H1 (cell line): Measurements from ENCODE around the gene SOX14. TPM values are rescaled to one million over a fixed set of nuclear protein-coding genes. Genes with fewer than 3 reads are reported as not detected.

Experiments
- CTCF ChIA-PET: fragments of 300-600 bp; sonication (Branson Sonifier 250); formaldehyde crosslinking; loops from one replicate; lab custom pipeline; 2021; ENCODE audit not compliant: partially characterized antibody; lab: Charles Lee
- POLR2A ChIA-PET: fragments of 300-600 bp; sonication (Branson Sonifier 250); formaldehyde crosslinking; loops from one replicate; lab custom pipeline; 2021; ENCODE audit warnings: inconsistent platforms; ENCODE audit not compliant: partially characterized antibody; lab: Charles Lee
- DNase-seq, 2 experiments: peaks; one replicate each; pipeline versions ENCODE4 v3.0.0 to v3.0.0-alpha.2; 2010 to 2022; ENCODE audit warnings: low spot score in 2 of 2, low read depth in 1 of 2, mixed read lengths in 1 of 2
- FAIRE-seq: peaks from 2 replicates; lab custom pipeline; 2011; peaks lifted over from hg19 to GRCh38; lab: Jason Lieb, UNC
- H2AFZ ChIP-seq: 2 replicates; pipeline ENCODE4 v1.8.1; 2012; ENCODE audit warnings: low read length, inconsistent platforms
- H2AK5ac ChIP-seq: 2 replicates; pipeline ENCODE4 v1.6.1; 2013; ENCODE audit warnings: low read depth, low read length
- H2BK120ac ChIP-seq: replicated peaks from 2 replicates; pipeline ENCODE3; 2013; ENCODE audit warnings: low read depth, low read length, inconsistent platforms
- H2BK12ac ChIP-seq: 2 replicates; pipeline ENCODE4 v1.6.1; 2013; ENCODE audit warnings: low read depth, low read length
- H2BK15ac ChIP-seq: 2 replicates; pipeline ENCODE4 v1.6.1; 2013; ENCODE audit warnings: low read length
- H2BK20ac ChIP-seq: 2 replicates; pipeline ENCODE4 v1.6.1; 2013; ENCODE audit warnings: low read length
- H2BK5ac ChIP-seq: 2 replicates; pipeline ENCODE4 v1.6.1; 2013; ENCODE audit warnings: low read depth, low read length
- H3K14ac ChIP-seq: 2 replicates; pipeline ENCODE4 v1.6.1; 2013; ENCODE audit warnings: inconsistent platforms; ENCODE audit not compliant: insufficient read length
- H3K18ac ChIP-seq: 2 replicates; pipeline ENCODE4 v1.6.1; 2013; ENCODE audit warnings: low read length; ENCODE audit errors: extremely low read depth
- H3K23ac ChIP-seq: 2 replicates; pipeline ENCODE4 v1.6.1; 2013; ENCODE audit warnings: inconsistent platforms; ENCODE audit not compliant: insufficient read length
- H3K23me2 ChIP-seq: 2 replicates; pipeline ENCODE4 v1.6.1; 2013; ENCODE audit warnings: low read depth, low read length
- H3K27ac ChIP-seq: 2 replicates; pipeline ENCODE4 v1.6.1; 2011; ENCODE audit warnings: low read depth, low read length, inconsistent platforms
- H3K27me3 ChIP-seq, 4 experiments: replicated peaks in 1 of 4; 1 replicate in 1 of 4; 2 replicates in 3 of 4; pipeline versions ENCODE4 v1.6.1 to v1.8.1; 2011 to 2013; ENCODE audit warnings: low read length in 3 of 4, mild to moderate bottlenecking in 3 of 4, inconsistent platforms in 2 of 4, mixed read lengths in 2 of 4, moderate library complexity in 1 of 4; ENCODE audit not compliant: control insufficient read depth in 3 of 4, insufficient read depth in 3 of 4; ENCODE audit errors: extremely low read depth in 1 of 4
- H3K36me3 ChIP-seq, 4 experiments: 2 replicates each; pipeline versions ENCODE4 v1.6.1 to v1.8.1; 2011 to 2013; ENCODE audit warnings: mild to moderate bottlenecking in 4 of 4, low read length in 3 of 4, moderate library complexity in 2 of 4, control low read depth in 1 of 4, inconsistent platforms in 1 of 4; ENCODE audit not compliant: insufficient read depth in 4 of 4, control insufficient read depth in 2 of 4
- H3K4ac ChIP-seq: replicated peaks from 2 replicates; pipeline ENCODE3; 2013; ENCODE audit warnings: low read length, low read depth, mixed read lengths, inconsistent platforms; ENCODE audit not compliant: insufficient read length
- H3K4me1 ChIP-seq, 4 experiments: replicated peaks in 1 of 4; 1 replicate in 1 of 4; 2 replicates in 3 of 4; pipeline versions ENCODE4 v1.6.1 to v1.8.1; 2011 to 2013; ENCODE audit warnings: low read length in 3 of 4, inconsistent platforms in 2 of 4, mixed read lengths in 1 of 4; ENCODE audit not compliant: insufficient read depth in 4 of 4, control insufficient read depth in 3 of 4
- H3K4me2 ChIP-seq, 2 experiments: 2 replicates each; pipeline versions ENCODE4 v1.6.1 to v1.8.1; 2011 to 2013; ENCODE audit warnings: low read depth in 2 of 2, low read length in 2 of 2, control low read depth in 1 of 2, inconsistent platforms in 1 of 2, mild to moderate bottlenecking in 1 of 2; ENCODE audit not compliant: insufficient read depth in 1 of 2
- H3K4me3 ChIP-seq, 4 experiments: fragments of 200-600, 300-600 bp in 1 of 4; sonication (generic), shearing (Covaris generic), sonication (Bioruptor Twin) in 1 of 4; 2 replicates each; pipeline versions ENCODE4 v1.5.1 to v1.8.1; 2011 to 2016; ENCODE audit warnings: low read length in 4 of 4, low read depth in 3 of 4, control low read depth in 2 of 4, inconsistent platforms in 2 of 4, mild to moderate bottlenecking in 2 of 4, mixed read lengths in 1 of 4, moderate library complexity in 1 of 4; ENCODE audit not compliant: insufficient read depth in 2 of 4; ENCODE audit errors: extremely low read depth in 1 of 4
- H3K56ac ChIP-seq: replicated peaks from 2 replicates; pipeline ENCODE3; 2013; ENCODE audit warnings: low read depth, mild to moderate bottlenecking, mixed read lengths, low read length, inconsistent platforms; ENCODE audit not compliant: insufficient read length
- H3K79me1 ChIP-seq: 2 replicates; pipeline ENCODE4 v1.6.1; 2013; ENCODE audit warnings: low read depth, low read length, control low read depth
- H3K79me2 ChIP-seq, 2 experiments: 2 replicates each; pipeline versions ENCODE4 v1.6.1 to v1.8.1; 2012 to 2013; ENCODE audit warnings: low read length in 2 of 2, mild to moderate bottlenecking in 2 of 2, inconsistent platforms in 1 of 2; ENCODE audit not compliant: insufficient read depth in 2 of 2, control insufficient read depth in 1 of 2
- H3K9ac ChIP-seq, 4 experiments: replicated peaks in 1 of 4; 1 replicate in 1 of 4; 2 replicates in 3 of 4; pipeline versions ENCODE4 v1.6.1 to v1.8.1; 2011 to 2013; ENCODE audit warnings: low read depth in 3 of 4, low read length in 3 of 4, control low read depth in 2 of 4, mild to moderate bottlenecking in 2 of 4, moderate library complexity in 2 of 4, inconsistent platforms in 1 of 4; ENCODE audit errors: extremely low read depth in 1 of 4
- H3K9me3 ChIP-seq, 2 experiments: 2 replicates each; pipeline versions ENCODE4 v1.6.1 to v1.8.1; 2012 to 2013; ENCODE audit warnings: mild to moderate bottlenecking in 2 of 2, moderate library complexity in 2 of 2, control low read depth in 1 of 2, inconsistent platforms in 1 of 2, low read depth in 1 of 2, low read length in 1 of 2, mixed read lengths in 1 of 2; ENCODE audit not compliant: insufficient read depth in 2 of 2
- H4K20me1 ChIP-seq, 2 experiments: replicated peaks in 1 of 2; 2 replicates each; pipeline versions ENCODE3 to v1.8.1; 2011 to 2013; ENCODE audit warnings: inconsistent platforms in 2 of 2, low read length in 2 of 2, mild to moderate bottlenecking in 1 of 2; ENCODE audit not compliant: insufficient read depth in 2 of 2, control insufficient read depth in 1 of 2
- H4K5ac ChIP-seq: 2 replicates; pipeline ENCODE4 v1.6.1; 2013; ENCODE audit warnings: low read length, low read depth, mixed read lengths, inconsistent platforms; ENCODE audit not compliant: insufficient read length
- H4K8ac ChIP-seq: 2 replicates; pipeline ENCODE4 v1.8.0; 2013; ENCODE audit warnings: mild to moderate bottlenecking, moderate library complexity, low read length, inconsistent platforms; ENCODE audit not compliant: insufficient read depth; ENCODE audit errors: extremely low read depth
- H4K91ac ChIP-seq: replicated peaks from 2 replicates; pipeline ENCODE3; 2013; ENCODE audit warnings: low read length, mixed read lengths, inconsistent platforms; ENCODE audit not compliant: insufficient read length
- CHD1 ChIP-seq: IDR thresholded peaks from 2 replicates; pipeline ENCODE4 v1.6.1; 2012; ENCODE audit warnings: low read depth, low read length, improper control_type of control experiment
- CHD2 ChIP-seq: IDR thresholded peaks from 2 replicates; pipeline ENCODE4 v1.6.1; 2012; ENCODE audit warnings: low read length, improper control_type of control experiment
- EZH2 ChIP-seq: fragments of 200-600 bp; sonication (generic); IDR thresholded peaks from 2 replicates; pipeline ENCODE4 v1.7.1; 2012; ENCODE audit warnings: low read depth, mild to moderate bottlenecking, moderate library complexity, low read length, inconsistent platforms; ENCODE audit not compliant: severe bottlenecking
- MAFK ChIP-seq: IDR thresholded peaks from 2 replicates; pipeline ENCODE4 v1.6.1; 2012; ENCODE audit warnings: low read depth, mild to moderate bottlenecking, improper control_type of control experiment, low read length
- WGBS, 2 experiments: shearing (Covaris generic) in 1 of 2; methylation state at CpG; one replicate each; pipeline versions ENCODE4 v1.1.6 to v1.1.7; 2013 to 2015; ENCODE audit warnings: low lambda C conversion rate in 2 of 2, mixed read lengths in 2 of 2, inconsistent platforms in 1 of 2, low coverage in 1 of 2, missing lambda C conversion rate in 1 of 2; ENCODE audit not compliant: insufficient replicate concordance in 2 of 2, insufficient coverage in 1 of 2, insufficient read length in 1 of 2; ENCODE audit errors: extremely low coverage in 1 of 2, missing lambda C conversion rate in 1 of 2; 5-methylcytosine and 5-hydroxymethylcytosine counted together
- polyA plus RNA-seq, 7 experiments: library from polyadenylated mRNA; depleted of rRNA in 3 of 7; stranded (reverse) in 5 of 7; unstranded in 2 of 7; fragments of >200 nt in 5 of 7; fragments of 200-250 nt in 2 of 7; gene quantifications; 1 replicate in 5 of 7; 2 replicates in 1 of 7; 4 replicates in 1 of 7; pipeline versions ENCODE4 v1.2.1 to v1.2.3, GENCODE V29; 2011 to 2013; ENCODE audit warnings: missing spikeins in 2 of 7, mixed read lengths in 2 of 7
- total RNA-seq: library from RNA; stranded (reverse); fragmentation: NEBNext Ultra II Directional; extraction: Animal tissue kit (Norgen Biotek cat#: 25700); gene quantifications from 2 replicates; pipeline ENCODE4 v1.2.1, GENCODE V29; 2021

The SOX14 gene
- total and polyA plus RNA-seq, 2 of the 8 experiments (the other 6 are each of a cell fraction or from before 2014, with no cell fraction given) = 0.03 to 0.50 TPM

- POLR2A ChIA-PET = no interaction called here
- Histone ChIP-seq H3K9ac (no peak overlapping the region), H3K23me2 (peaks cover 16% of the 10 kb centered on the region; the same call in 1 of the 2 replicates), H3K4me3 (peak overlapping the region; percentile 9 to 44 (median 22); a peak in 5 of 8 replicates), H3K4me1 (peaks cover 0 to 44% (median 38%) of the 10 kb centered on the region in 4 experiments; a peak in 6 of 7 replicates), H2BK120ac (no peak overlapping the region), H2BK5ac (no peak overlapping the region), H4K8ac (no peak overlapping the region), H4K20me1 (peaks cover 11 to 16% of the 10 kb centered on the region in 2 experiments), H4K91ac (no peak overlapping the region), H3K14ac (no peak overlapping the region), H3K79me1 (no peaks in the 10 kb centered on the region), H2BK20ac (peak overlapping the region; percentile 48; the same call in 1 of the 2 replicates), H3K4me2 (peak overlapping the region; percentile 64 to 82), H3K56ac (no peak overlapping the region), H2AFZ (no peak overlapping the region), H2BK12ac (no peak overlapping the region), H3K27ac (no peak overlapping the region), H3K79me2 (no peaks in the 10 kb centered on the region), H3K36me3 (no peaks in the 10 kb centered on the region; a peak in 1 of 8 replicates), H3K9me3 (no peaks in the 10 kb centered on the region), H4K5ac (no peak overlapping the region), H3K4ac (peak overlapping the region; percentile 50), H3K23ac (no peak overlapping the region), H3K18ac (no peak overlapping the region), H2AK5ac (no peak overlapping the region), H2BK15ac (no peak overlapping the region; the same call in 1 of the 2 replicates), H3K27me3 (peaks cover 59 to 76% (median 70%) of the 10 kb centered on the region in 4 experiments)
- 7% methylated on average over 23 of the region's 28 CpGs; no CpG with 5 or more reads in 1 of the 2 experiments for WGBS, 2 experiments
- DNase-seq (peak in 1 of 2 experiments; percentile 65), FAIRE-seq (no peak)
- CTCF ChIA-PET = interaction anchor here (0.6 to 4.0 kb wide), 10 partner anchors 10 to 650 kb away, joined by 3 to 14 read pairs (median 4); no protein-coding TSS in a partner anchor
- peak; percentile 48 for TF ChIP-seq EZH2
- no peak for TF ChIP-seq CHD1
- TF ChIP-seq MAFK = no peak
- no peak for TF ChIP-seq CHD2
Observed at GRCh38 chr3:137760341-137761098, 3.6 kb upstream of the SOX14 start.
